GM19023 (cell line): Measurements from ENCODE around the gene LARGE1.
"Not testable (repeated sequence)": the region's sequence is repeated elsewhere in the genome, so short reads cannot be mapped to it uniquely, and the experiment has no call there.

Experiments used
- ATAC-seq: cut with Tn5 transposase; IDR thresholded peaks from one replicate; pipeline ENCODE4 v1.9.1; 2021; ENCODE audit warnings: mild to moderate bottlenecking, moderate library complexity; ENCODE audit not compliant: unreplicated experiment

Gene LARGE1

GRCh38 chr22:33858653-33859052 is 61.6 kb downstream of the LARGE1 start:
- not testable (repeated sequence) for ATAC-seq

- ATAC-seq, result not testable (repeated sequence)
These were observed 62.5 kb downstream of the LARGE1 start for GRCh38 chr22:33857767-33858166.

- no peak for ATAC-seq
These were observed 65.6 kb downstream of the LARGE1 start for GRCh38 chr22:33854724-33855123.

- peak; percentile 79 for ATAC-seq
These were observed 66.8 kb downstream of the LARGE1 start for GRCh38 chr22:33853200-33854097.

- no peak for ATAC-seq
These were observed 68.4 kb downstream of the LARGE1 start for GRCh38 chr22:33851821-33852384.

GRCh38 chr22:33851240-33851639 is 69.0 kb downstream of the LARGE1 start:
- ATAC-seq, result no peak

GRCh38 chr22:33850724-33851123 is 69.6 kb downstream of the LARGE1 start:
- ATAC-seq, result no peak

- no peak for ATAC-seq
These were observed 70.1 kb downstream of the LARGE1 start for GRCh38 chr22:33850193-33850592.

GRCh38 chr22:33848251-33848650 is 72.0 kb downstream of the LARGE1 start:
- no peak for ATAC-seq

- ATAC-seq, result no peak
These were observed 76.0 kb downstream of the LARGE1 start for GRCh38 chr22:33844273-33844672.

- no peak for ATAC-seq
These were observed 77.7 kb downstream of the LARGE1 start for GRCh38 chr22:33842421-33843094.

- ATAC-seq, result no peak
These were observed 78.3 kb downstream of the LARGE1 start for GRCh38 chr22:33842006-33842354.

- no peak for ATAC-seq
These were observed 78.8 kb downstream of the LARGE1 start for GRCh38 chr22:33841281-33842005.

- ATAC-seq, result no peak
These were observed 81.6 kb downstream of the LARGE1 start for GRCh38 chr22:33838644-33839043.

GRCh38 chr22:33837826-33838225 is 82.5 kb downstream of the LARGE1 start:
- no peak for ATAC-seq

GRCh38 chr22:33835265-33835664 is 85.0 kb downstream of the LARGE1 start:
- no peak for ATAC-seq

GRCh38 chr22:33832558-33833151 is 87.6 kb downstream of the LARGE1 start:
- ATAC-seq, result no peak

GRCh38 chr22:33831651-33832050 is 88.6 kb downstream of the LARGE1 start:
- ATAC-seq, result no peak

GRCh38 chr22:33831207-33831606 is 89.1 kb downstream of the LARGE1 start:
- ATAC-seq, result no peak

GRCh38 chr22:33829546-33830280 is 90.6 kb downstream of the LARGE1 start:
- no peak for ATAC-seq
